GM19324 (cell line): Measurements from ENCODE around the gene SV2B.

Experiments used
- ATAC-seq: cut with Tn5 transposase; IDR thresholded peaks from one replicate; pipeline ENCODE4 v1.9.1; 2021; ENCODE audit warnings: mild to moderate bottlenecking, moderate library complexity; ENCODE audit not compliant: unreplicated experiment, low FRiP score

Gene SV2B

DNA sequence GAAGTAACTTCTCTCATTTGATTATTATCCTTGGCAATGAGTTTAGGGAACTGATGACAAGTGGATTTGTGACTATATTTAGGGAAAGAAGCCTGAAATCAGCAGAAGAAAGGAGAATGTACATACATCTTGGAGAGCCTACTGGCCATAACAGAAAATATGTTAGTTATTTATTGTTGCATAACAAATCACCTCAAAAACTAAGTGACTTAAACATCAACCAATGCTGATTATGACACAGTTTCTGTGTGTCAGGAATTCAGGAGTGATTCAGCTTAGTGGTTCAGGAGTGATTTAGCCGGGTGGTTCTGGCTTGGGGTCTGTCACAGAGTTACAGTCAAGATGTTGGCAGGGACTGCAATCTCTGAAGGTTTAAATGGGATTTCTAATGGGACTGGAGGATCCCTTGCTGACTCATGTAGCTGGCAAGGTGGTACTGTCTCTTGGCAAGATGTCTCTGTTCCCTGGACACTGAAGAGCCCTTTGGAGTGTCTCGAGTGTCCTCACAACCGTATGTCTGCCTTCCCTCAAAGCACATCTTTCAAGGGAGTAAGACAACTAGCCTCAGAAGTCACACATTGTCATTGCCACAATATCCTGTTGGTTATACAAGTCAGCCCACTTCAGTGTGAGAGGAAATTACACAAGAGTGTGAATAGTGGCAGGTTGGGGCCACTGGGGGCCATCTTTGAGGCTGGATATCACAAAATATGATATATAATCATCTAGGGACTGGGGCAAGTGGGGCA is 248.9 kb downstream of the SV2B start:
- ATAC-seq, result no peak
